OCI-LY3 (cell line): Measurements from ENCODE around the gene GPR107.

Source experiments
- H2AFZ ChIP-seq: fragments of 200-600, 300-600 bp; shearing (Covaris generic); 2 replicates; pipeline ENCODE4 v1.6.0; 2014; ENCODE audit warnings: antibody characterized with exemption, low read depth, low read length
- H3K27ac ChIP-seq: fragments of 200-600, 300-600 bp; sonication (generic); 2 replicates; pipeline ENCODE4 v1.5.1; 2014; ENCODE audit warnings: mild to moderate bottlenecking, low read length, moderate library complexity, mixed read lengths
- H3K27me3 ChIP-seq: fragments of 200-600, 300-600 bp; sonication (generic); 2 replicates; pipeline ENCODE4 v1.6.1; 2014; ENCODE audit warnings: low read depth, low read length, mixed read lengths
- H3K36me3 ChIP-seq: fragments of 200-600, 300-600 bp; sonication (generic); replicated peaks from 2 replicates; pipeline ENCODE3; 2014; ENCODE audit warnings: low read depth, low read length, mixed read lengths
- H3K4me1 ChIP-seq: fragments of 300-600, 200-600 bp; sonication (generic); 2 replicates; pipeline ENCODE4 v1.6.1; 2014; ENCODE audit warnings: low read length, mixed read lengths
- H3K4me2 ChIP-seq: fragments of 200-600, 300-600 bp; sonication (generic); 2 replicates; pipeline ENCODE4 v1.6.1; 2014; ENCODE audit warnings: low read length, mixed read lengths
- H3K4me3 ChIP-seq: fragments of 300-600, 200-600 bp; sonication (generic); 2 replicates; pipeline ENCODE4 v1.5.1; 2014; ENCODE audit warnings: antibody characterized with exemption, mild to moderate bottlenecking, low read length, moderate library complexity
- H3K79me2 ChIP-seq: fragments of 300-600, 200-600 bp; shearing (Covaris generic); 2 replicates; pipeline ENCODE4 v1.6.1; 2014; ENCODE audit warnings: mild to moderate bottlenecking, low read length, mixed read lengths
- H3K9ac ChIP-seq: fragments of 300-600, 200-600 bp; shearing (Covaris generic); 2 replicates; pipeline ENCODE4 v1.6.0; 2014; ENCODE audit warnings: mild to moderate bottlenecking, low read length, moderate library complexity
- H3K9me3 ChIP-seq: fragments of 200-600, 300-600 bp; shearing (Covaris generic); 2 replicates; pipeline ENCODE4 v1.6.1; 2014; ENCODE audit warnings: low read length, mixed read lengths; ENCODE audit not compliant: insufficient read depth
- H4K20me1 ChIP-seq: fragments of 200-600, 300-600 bp; sonication (generic); 2 replicates; pipeline ENCODE4 v1.6.1; 2016; ENCODE audit warnings: low read length, mixed read lengths; ENCODE audit not compliant: insufficient read depth
- EZH2phosphoT487 ChIP-seq: fragments of 200-600 bp; shearing (Covaris generic); IDR thresholded peaks from 2 replicates; pipeline ENCODE4 v1.6.1; 2018; ENCODE audit warnings: antibody characterized with exemption, mixed run types, low read depth
- TF ChIP-seq, protein P1 (sequence below): fragments of 200-600, 300-600 bp; sonication (generic); IDR thresholded peaks from 2 replicates; pipeline ENCODE4 v1.5.1; 2014; ENCODE audit warnings: antibody characterized with exemption, low read length, low read depth

The GPR107 gene

DNA sequence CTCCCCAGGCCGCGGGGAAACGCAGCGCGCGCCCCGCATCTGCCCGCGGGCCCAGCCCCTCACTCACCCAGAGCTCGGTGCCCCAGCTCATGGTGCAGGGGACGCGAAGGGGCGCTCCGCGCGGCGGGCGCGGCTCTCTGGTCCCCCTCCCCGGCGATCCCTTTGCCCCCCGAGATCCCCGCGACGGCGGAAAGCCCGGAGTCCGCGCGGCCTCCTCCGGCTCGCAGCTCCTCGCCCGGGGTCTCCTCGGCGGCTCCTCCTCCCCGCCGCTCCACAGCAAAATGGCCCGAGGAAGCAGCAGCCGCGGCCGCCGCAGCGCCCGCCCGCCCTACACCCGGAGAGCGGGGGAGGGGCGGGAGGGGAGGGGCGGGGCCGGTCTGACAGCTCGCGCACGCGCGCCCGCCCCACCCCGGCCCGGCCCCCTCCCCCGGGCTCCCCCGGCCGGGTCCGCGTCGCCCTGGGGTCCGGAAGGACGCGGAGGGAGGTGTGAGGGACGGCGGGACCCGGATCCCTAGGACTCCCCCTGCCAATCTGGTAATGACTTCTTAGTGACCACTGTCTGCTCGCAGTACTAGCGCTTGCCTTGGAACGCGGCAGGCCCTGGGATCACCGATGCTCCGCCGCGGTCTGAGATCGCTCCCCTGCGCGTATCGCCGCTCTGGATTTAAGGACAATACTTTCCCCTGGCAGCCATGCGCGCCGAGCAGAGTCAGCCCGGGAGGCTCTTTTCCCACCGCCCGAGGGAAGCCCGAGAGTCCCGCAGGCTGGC, 10.6 kb upstream of the GPR107 start, which contains the start of gene FNBP1:
Gene FNBP1, minus strand, starts transcription at position 305 of the 769 bp plus-strand sequence. Its CDS starts 214 bp downstream, at position 91.
- Histone ChIP-seq H3K9me3 (no peaks in the 10 kb centered on the region), H3K4me3 (peak within 1 kb of the TSS; percentile 80), H3K9ac (peak within 1 kb of the TSS; percentile 98), H4K20me1 (peaks cover 6% of the 10 kb centered on the region; the same call in 1 of the 2 replicates), H3K4me1 (peaks cover 41% of the 10 kb centered on the region), H3K4me2 (peak within 1 kb of the TSS; percentile 82), H3K79me2 (peaks cover 79% of the 10 kb centered on the region), H3K36me3 (peaks cover 26% of the 10 kb centered on the region), H3K27ac (peak within 1 kb of the TSS; percentile 99), H3K27me3 (no peaks in the 10 kb centered on the region), H2AFZ (no peak within 1 kb of the TSS)
- TF ChIP-seq, protein P1, sequence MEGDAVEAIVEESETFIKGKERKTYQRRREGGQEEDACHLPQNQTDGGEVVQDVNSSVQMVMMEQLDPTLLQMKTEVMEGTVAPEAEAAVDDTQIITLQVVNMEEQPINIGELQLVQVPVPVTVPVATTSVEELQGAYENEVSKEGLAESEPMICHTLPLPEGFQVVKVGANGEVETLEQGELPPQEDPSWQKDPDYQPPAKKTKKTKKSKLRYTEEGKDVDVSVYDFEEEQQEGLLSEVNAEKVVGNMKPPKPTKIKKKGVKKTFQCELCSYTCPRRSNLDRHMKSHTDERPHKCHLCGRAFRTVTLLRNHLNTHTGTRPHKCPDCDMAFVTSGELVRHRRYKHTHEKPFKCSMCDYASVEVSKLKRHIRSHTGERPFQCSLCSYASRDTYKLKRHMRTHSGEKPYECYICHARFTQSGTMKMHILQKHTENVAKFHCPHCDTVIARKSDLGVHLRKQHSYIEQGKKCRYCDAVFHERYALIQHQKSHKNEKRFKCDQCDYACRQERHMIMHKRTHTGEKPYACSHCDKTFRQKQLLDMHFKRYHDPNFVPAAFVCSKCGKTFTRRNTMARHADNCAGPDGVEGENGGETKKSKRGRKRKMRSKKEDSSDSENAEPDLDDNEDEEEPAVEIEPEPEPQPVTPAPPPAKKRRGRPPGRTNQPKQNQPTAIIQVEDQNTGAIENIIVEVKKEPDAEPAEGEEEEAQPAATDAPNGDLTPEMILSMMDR: no peak
- no peak for TF ChIP-seq EZH2phosphoT487

DNA sequence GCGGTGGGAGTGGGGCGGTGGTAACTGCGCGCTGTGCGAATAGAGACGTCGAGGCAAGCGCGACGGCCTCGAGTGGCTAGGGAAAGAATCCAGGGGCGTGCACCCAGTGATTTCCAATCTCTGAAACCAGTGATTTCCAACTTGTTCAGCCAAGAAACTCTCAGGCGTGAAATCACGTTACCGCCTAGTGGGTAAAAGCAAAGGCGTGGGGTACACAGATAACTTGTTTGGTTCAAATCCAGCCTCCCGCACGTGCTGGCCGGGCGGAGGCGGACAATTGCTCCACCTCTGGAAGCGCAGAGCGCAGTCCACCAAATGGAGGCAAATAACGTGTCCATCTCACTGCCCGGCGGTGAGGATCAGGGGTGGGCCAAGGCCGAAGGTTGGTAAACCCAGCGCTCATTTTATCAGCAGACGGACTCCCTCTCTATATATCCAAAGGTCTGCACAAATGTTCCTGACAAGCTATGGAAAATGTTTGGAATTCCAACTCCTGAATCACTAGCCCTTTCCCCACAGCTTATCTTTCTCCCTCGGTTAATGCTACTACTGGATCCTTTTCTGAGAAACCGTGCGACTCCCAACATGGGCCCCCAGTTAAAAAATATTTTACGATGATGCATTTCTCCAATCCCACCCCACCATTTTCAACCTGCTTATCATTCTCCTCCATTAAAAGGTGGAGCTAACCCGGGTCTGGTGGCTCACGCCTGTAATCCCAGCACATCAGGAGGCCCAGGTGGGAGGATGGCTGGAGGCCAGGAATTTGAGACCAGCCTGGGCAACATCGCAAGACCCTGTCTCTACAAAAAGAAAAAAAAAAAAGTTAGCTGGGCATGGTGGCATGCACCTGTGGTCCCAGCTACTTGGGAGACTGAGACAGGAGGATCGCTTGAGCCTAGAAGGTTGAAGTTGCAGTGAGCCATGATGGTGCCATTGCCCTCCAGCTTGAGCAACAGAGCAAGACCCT, 9.8 kb upstream of the GPR107 start:
- peaks cover 20% of the 10 kb centered on the region for H3K36me3 ChIP-seq
- peaks cover 35% of the 10 kb centered on the region for H3K4me1 ChIP-seq
- no peaks in the 10 kb centered on the region for H3K9me3 ChIP-seq
- peak overlapping the region; percentile 80 for H3K4me3 ChIP-seq
- H3K4me2 ChIP-seq: peak overlapping the region; percentile 82
- peaks cover under 1% of the 10 kb centered on the region; the same call in 1 of the 2 replicates for H4K20me1 ChIP-seq
- H3K9ac ChIP-seq: peak overlapping the region; percentile 46; the same call in 1 of the 2 replicates
- H3K27me3 ChIP-seq: no peaks in the 10 kb centered on the region
- no peak for TF ChIP-seq EZH2phosphoT487
- TF ChIP-seq, protein P1: no peak
- no peak overlapping the region for H3K27ac ChIP-seq
- no peak overlapping the region for H2AFZ ChIP-seq
- H3K79me2 ChIP-seq: peaks cover 70% of the 10 kb centered on the region

DNA sequence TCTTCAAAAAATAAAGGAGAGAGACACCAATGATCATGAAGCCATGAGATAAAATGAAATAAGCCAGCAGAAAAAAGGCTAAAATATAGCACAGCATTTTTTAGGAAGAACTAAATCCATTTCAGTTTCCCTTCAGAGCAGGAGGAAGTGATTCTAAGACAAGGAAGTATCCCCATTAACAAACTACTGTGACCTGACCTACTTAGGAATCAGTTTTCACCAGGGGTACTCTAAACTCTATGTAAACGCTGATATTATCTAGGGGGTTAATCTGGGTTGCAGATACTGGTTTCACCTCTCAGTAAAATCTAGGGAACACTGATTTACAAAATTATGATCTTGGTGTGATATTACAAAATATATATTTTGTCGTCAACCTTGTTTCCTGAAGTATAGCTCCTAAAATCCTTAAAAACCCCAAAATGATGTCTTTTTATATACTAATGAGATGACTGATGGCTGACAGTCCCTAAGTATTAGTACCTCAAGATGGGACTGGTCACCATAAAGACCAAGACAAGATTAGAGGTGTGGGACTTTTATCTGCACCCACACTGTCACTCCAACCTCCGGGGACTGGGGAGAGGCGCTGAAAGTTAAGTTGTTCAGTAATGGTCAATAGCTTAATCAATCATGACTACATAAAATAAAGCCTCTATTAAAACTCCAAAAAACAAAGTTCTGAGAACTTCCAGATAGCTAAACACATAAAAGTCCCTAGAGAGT, 7.8 kb upstream of the GPR107 start:
- Histone ChIP-seq H2AFZ (no peak overlapping the region), H3K9ac (peak overlapping the region; percentile 38), H3K27me3 (no peaks in the 10 kb centered on the region), H3K79me2 (peaks cover 51% of the 10 kb centered on the region), H3K4me3 (peak overlapping the region; percentile 52), H4K20me1 (no peaks in the 10 kb centered on the region), H3K9me3 (no peaks in the 10 kb centered on the region), H3K36me3 (peaks cover 13% of the 10 kb centered on the region), H3K27ac (peak overlapping the region; percentile 41), H3K4me1 (peaks cover 25% of the 10 kb centered on the region), H3K4me2 (peak overlapping the region; percentile 77)
- TF ChIP-seq, protein P1: no peak
- no peak for TF ChIP-seq EZH2phosphoT487
